Ramos (cell line): Measurements from ENCODE around the gene MAP4.
"Not testable (repeated sequence)": the region's sequence is repeated elsewhere in the genome, so short reads cannot be mapped to it uniquely, and the experiment has no call there.

ENCODE experiments used
- in situ Hi-C: fragments of 300-500 bp; cut with MboI; formaldehyde crosslinking; loops from one replicate; pipeline ENCODE4 v1.14.3; 2022; ENCODE audit warnings: low sequenced_read_pairs; ENCODE audit not compliant: unreplicated experiment

The MAP4 gene

GRCh38 chr3:48018841-48019240, 2.6 kb upstream of the MAP4 start:
- in situ Hi-C loops = no loop called here

- in situ Hi-C loops = no loop called here
Observed at GRCh38 chr3:48015431-48016180, 610 bp downstream of the MAP4 start.

- in situ Hi-C loops = no loop called here
Observed at GRCh38 chr3:48014358-48014757, 1.9 kb downstream of the MAP4 start.

GRCh38 chr3:48013288-48013980, 2.8 kb downstream of the MAP4 start:
- in situ Hi-C loops = no loop called here

- in situ Hi-C loops = no loop called here
Observed at GRCh38 chr3:48012659-48013058, 3.6 kb downstream of the MAP4 start.

GRCh38 chr3:48008066-48008465, 8.2 kb downstream of the MAP4 start:
- in situ Hi-C loops = not testable (repeated sequence)

GRCh38 chr3:48007361-48007760, 8.9 kb downstream of the MAP4 start:
- in situ Hi-C loops = not testable (repeated sequence)

- in situ Hi-C loops = not testable (repeated sequence)
Observed at GRCh38 chr3:48006794-48007193, 9.4 kb downstream of the MAP4 start.

- in situ Hi-C loops = no loop called here
Observed at GRCh38 chr3:48004694-48005093, 11.5 kb downstream of the MAP4 start.

- in situ Hi-C loops = no loop called here
Observed at GRCh38 chr3:48002787-48003186, 13.4 kb downstream of the MAP4 start.

- in situ Hi-C loops = no loop called here
Observed at GRCh38 chr3:48001991-48002390, 14.2 kb downstream of the MAP4 start.

GRCh38 chr3:48000212-48000611, 16.0 kb downstream of the MAP4 start:
- in situ Hi-C loops = no loop called here

GRCh38 chr3:47996440-47996839, 19.8 kb downstream of the MAP4 start:
- in situ Hi-C loops = loop anchor here (10.0 kb wide), 2 partner anchors 152 to 472 kb away; no protein-coding TSS in a partner anchor

- in situ Hi-C loops = loop anchor here (10.0 kb wide), 2 partner anchors 149 to 469 kb away; no protein-coding TSS in a partner anchor
Observed at GRCh38 chr3:47994180-47994579, 22.0 kb downstream of the MAP4 start.

- in situ Hi-C loops = loop anchor here (10.0 kb wide), 2 partner anchors 147 to 467 kb away; no protein-coding TSS in a partner anchor
Observed at GRCh38 chr3:47991341-47991740, 24.9 kb downstream of the MAP4 start.

GRCh38 chr3:47989981-47990440, 26.2 kb downstream of the MAP4 start:
- in situ Hi-C loops = loop anchor here (10.0 kb wide), 2 partner anchors 145 to 465 kb away; no protein-coding TSS in a partner anchor

- in situ Hi-C loops = no loop called here
Observed at GRCh38 chr3:47985381-47985780, 30.8 kb downstream of the MAP4 start.

GRCh38 chr3:47984075-47984728, 32.0 kb downstream of the MAP4 start:
- in situ Hi-C loops = no loop called here

- in situ Hi-C loops = no loop called here
Observed at GRCh38 chr3:47980795-47981194, 35.4 kb downstream of the MAP4 start.

- in situ Hi-C loops = no loop called here
Observed at GRCh38 chr3:47979070-47979469, 37.1 kb downstream of the MAP4 start.

- in situ Hi-C loops = no loop called here
Observed at GRCh38 chr3:47978386-47978785, 37.8 kb downstream of the MAP4 start.
